ENCODE results near the gene JPH2.

The JPH2 gene

DNA sequence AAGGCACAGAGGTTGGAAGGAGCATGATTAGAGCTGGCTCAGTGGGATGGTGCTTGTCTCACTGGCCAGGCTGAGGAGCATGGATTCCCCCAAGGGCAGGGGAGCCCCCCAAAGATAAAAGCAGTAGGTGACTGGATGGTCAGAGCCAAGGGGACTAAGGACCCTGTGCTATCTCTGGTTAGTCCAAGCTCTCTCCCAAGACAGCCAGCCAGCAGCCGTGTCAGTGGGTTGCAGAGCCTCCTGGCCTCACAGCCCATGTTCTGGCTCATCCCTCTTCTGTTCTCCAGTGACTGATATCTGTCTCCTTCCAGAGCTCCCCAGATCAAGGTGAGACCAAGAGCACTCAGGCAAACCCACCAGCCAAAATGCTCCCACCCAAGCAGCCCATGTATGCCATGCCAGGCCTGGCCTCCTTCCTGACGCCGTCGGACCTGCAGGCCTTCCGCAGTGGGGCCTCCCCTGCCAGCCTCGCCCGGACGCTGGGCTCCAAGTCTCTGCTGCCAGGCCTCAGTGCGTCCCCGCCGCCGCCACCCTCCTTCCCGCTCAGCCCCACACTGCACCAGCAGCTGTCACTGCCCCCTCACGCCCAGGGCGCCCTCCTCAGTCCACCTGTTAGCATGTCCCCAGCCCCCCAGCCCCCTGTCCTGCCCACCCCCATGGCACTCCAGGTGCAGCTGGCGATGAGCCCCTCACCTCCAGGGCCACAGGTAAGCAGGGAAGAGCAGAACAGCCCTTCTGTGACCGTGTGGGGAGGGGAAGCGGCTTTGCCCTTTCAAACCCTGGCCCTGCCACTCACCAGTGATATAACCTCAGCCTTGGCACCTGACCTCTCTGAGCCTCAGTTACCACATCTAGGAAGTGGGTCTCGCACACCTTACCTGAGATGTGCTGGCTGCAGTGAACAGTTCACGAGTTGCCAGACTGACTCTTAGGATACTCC is 121.3 kb downstream of the JPH2 start:
- DNase-seq (ENCODE audit: low read depth in 2 of 2, low spot score in 1 of 2): no peak

DNA sequence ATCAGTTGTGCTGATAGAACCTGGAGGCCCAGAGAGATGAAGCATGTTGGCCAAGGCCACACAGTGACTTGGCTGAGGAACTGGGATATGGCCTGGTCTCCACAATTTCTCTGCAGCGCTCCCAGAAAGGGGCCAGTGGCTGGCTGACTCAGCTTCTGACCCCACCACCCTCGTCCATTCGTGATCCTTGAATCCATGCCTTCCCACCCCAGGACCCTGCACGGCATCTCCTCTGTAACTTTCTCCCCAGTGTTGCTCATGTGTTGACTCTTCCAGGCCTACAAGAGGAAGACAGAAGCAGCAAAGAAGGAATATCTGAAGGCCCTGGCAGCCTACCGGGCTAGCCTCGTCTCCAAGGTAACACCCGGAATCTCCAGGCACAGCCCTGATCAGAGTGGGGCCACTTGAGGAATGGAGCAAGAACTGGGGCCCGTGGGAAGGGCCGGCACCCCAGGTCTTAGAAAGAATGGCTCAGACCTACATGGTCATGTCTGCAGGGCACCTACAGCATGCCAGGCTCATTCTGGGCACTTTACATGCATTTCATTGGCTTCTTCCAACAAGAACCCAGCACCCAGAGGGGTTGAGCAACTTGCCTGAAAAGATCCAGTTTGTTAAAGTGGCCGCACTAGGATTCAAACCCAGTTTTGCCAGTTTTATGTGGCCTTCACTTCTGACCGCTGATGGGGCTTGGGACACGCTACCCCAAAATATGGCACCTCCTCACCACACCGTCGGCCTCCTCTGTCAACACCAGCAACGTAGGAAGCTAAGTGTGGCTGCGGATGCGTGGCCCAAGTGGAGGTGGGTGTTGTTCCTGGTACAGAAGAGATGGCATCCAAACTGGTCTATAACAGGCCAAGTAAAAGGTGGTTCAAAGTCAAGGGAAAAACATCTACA is 122.2 kb downstream of the JPH2 start:
- DNase-seq (ENCODE audit: low read depth in 2 of 2, low spot score in 1 of 2): no peak

Data from stimulated activated CD8-positive, alpha-beta memory T cell treated with anti-CD3 and anti-CD28 coated beads, Interleukin-4, amount 100 ng/mL, for 1 hour (primary cell).